Subcutaneous adipose tissue (tissue), 4 donors: ENCODE results near the gene ALDH1A3. TPM values are rescaled to one million over a fixed set of nuclear protein-coding genes. Genes with fewer than 3 reads are reported as not detected.

Experiments
- CTCF ChIP-seq: fragments of 450-650 bp; IDR thresholded peaks from one replicate; pipeline ENCODE4 v1.5.1; 2016; ENCODE audit warnings: low read depth, mild to moderate bottlenecking, control low read depth, antibody characterized with exemption, moderate library complexity
- total RNA-seq, 4 donors: library from RNA; depleted of rRNA; stranded (reverse); fragments of >200 nt; gene quantifications; one replicate each; pipeline ENCODE4 v1.1.0, GENCODE V29; 2016

The ALDH1A3 gene
- total RNA-seq, 4 donors from 2014 or later, result 9.6 to 54.3 (median 36.6) TPM

GRCh38 chr15:100880139-100880896 lies 687 bp downstream of the ALDH1A3 start:
- no peak for TF ChIP-seq CTCF

- no peak for TF ChIP-seq CTCF
Measured at GRCh38 chr15:100880897-100881242, 1.2 kb downstream of the ALDH1A3 start.

GRCh38 chr15:100881573-100882336 lies 2.1 kb downstream of the ALDH1A3 start:
- no peak for TF ChIP-seq CTCF

- TF ChIP-seq CTCF, result no peak
Measured at GRCh38 chr15:100885116-100885515, 5.5 kb downstream of the ALDH1A3 start.

- no peak for TF ChIP-seq CTCF
Measured at GRCh38 chr15:100885811-100886210, 6.2 kb downstream of the ALDH1A3 start.

GRCh38 chr15:100887211-100887913 lies 7.7 kb downstream of the ALDH1A3 start:
- TF ChIP-seq CTCF, result no peak
